Measurements from ENCODE around the gene NINJ2.

GRCh38 chr12:693934-694533 is 30.8 kb upstream of the NINJ2 start:
- no peak for TF ChIP-seq CTCF (IDR thresholded peaks at IDR 0.05)
- TF ChIP-seq POLR2A (IDR thresholded peaks at IDR 0.05): no peak
